Mucosa of gallbladder (tissue), 1 donor: ENCODE data around the gene P3H3. TPM values are rescaled to one million over a fixed set of nuclear protein-coding genes. Genes with fewer than 3 reads are reported as not detected.

Experiments used
- DNase-seq: peaks from one replicate; pipeline ENCODE4 v3.0.0-alpha.2; 2020; ENCODE audit warnings: low spot score
- total RNA-seq: library from RNA; stranded (reverse); gene quantifications from one replicate; pipeline ENCODE4 v1.2.1, GENCODE V29; 2021
- donor health status: DM: no; HTN: no; CAD: no.

The P3H3 gene
- total RNA-seq = 28.1 TPM

DNA sequence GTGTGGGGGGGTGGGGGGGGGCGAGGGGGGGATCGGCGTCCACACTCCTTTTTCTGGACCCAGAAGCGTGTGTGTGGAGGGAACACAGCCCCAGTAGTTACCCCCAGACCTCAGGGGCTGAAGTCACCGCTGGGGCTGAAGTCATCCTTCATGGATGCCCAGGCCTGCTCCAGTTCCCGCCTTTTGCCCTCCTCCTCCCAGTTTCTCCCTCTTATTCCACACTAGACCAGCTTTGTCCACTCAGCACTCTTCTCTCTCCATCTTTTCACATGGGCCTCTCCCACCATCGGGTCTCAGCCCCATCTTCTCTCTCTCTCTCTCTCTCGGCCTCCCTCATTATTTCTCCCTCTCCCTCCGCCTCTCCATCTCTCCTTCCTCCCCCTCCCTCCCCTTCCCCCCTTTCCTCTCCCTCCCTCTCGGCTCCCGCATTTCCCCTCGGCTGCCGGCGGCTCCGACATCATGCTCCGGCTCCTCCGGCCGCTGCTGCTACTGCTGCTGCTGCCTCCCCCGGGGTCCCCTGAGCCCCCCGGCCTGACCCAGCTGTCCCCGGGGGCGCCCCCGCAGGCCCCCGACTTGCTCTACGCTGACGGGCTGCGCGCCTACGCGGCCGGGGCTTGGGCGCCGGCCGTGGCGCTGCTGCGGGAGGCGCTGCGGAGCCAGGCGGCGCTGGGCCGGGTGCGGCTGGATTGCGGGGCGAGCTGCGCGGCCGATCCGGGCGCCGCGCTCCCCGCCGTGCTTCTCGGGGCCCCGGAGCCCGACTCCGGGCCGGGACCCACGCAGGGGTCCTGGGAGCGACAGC, at the start of gene P3H3:
Gene P3H3 (plus strand): TSS at position 426 of the 799 bp plus-strand sequence. CDS start 34 bp downstream, at position 460.
- DNase-seq = no peak

GRCh38 chr12:6778574-6779550, 49.3 kb upstream of the P3H3 start:
- DNase-seq = peak; percentile 96

DNA sequence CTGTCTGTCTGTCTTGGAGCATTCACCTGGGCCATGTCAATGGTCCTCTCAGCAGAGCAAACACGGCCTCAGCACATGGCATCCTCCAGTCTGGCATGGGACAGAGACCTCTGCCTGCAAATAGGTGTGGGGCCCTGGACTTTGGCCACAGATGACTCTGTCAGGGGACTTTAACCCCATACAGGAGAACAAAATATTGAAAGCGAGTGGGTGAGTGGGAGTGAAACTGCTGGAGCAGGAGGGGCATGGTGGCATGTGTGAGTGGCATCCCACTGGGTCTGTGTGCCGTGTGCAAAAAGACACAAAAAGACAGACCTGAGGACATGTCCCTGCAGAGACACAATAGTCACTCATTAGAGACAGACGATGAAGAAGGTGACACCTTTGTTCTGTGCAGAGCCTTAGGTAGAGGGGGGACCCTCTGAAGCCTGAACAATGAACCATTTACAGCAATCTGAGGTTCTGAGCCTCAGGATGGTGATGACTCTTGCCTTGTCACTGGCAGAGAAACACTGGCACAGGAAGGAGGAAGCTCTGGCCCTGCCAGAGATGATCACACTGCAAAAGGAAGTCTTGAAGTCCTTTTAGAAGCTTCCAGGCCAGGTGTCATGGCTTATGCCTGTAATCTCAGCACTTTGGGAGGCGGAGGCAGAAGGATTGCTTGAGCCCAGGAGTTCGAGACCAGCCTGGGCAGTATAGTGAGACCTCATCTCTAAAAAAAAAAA, 48.3 kb upstream of the P3H3 start:
- peak; percentile 43 for DNase-seq

- no peak for DNase-seq
Measured at GRCh38 chr12:6780573-6780972, 47.6 kb upstream of the P3H3 start.

DNA sequence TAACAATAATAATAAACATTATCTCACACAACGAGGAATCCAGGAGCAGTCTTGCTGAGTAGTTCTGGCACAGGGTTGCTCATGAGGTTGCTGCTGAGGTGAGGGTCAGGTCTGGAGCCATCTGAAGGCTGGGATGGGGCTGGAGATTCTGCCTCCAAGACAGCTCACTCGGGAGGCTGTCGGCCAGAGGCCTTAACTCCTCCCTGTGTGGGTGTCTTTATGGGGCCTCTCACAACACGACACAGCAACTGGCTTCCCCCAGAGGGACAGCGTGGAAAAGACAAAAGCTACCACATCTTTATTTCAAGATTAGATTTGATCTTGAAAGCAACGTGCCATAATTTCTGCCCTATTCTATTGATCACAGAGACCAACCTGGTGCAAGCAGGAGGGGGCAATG, 46.1 kb upstream of the P3H3 start:
- no peak for DNase-seq

DNA sequence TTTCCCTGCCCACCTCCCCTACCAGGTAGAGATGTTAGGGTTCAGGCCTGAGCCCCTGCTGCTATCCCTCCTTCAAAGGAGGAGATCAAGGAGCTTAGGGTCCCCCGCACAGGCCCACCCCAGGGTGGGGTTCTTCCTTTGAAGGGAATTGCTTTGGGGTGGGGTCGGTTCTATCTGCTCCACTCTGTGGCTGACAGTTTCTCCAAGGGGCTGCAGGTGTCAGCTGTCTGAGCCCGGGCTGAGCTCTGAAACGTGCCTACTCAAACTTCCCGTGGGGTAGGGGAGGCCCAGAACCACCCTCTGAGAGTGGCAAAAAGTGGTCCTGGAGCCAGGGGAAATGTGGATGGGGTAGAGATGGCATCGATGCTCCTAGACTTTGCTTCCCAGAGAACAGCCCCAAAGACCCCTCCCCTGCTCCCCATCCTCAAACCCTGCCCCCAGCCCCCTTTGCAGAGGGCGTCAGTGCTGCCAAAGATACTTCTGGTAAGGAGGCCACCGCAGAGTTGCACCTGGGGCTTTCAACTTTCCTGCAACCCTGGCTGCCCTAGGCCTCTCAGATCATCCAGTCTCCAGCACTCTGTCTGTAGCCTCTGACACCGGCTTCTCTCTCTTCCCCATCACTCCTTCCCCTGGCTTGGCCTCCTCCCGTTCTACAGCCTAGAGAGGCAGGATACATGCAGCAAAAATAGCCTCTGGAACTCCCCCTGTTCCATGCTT, 45.2 kb upstream of the P3H3 start:
- no peak for DNase-seq

- no peak for DNase-seq
Measured at GRCh38 chr12:6783828-6784227, 44.4 kb upstream of the P3H3 start.

- no peak for DNase-seq
Measured at GRCh38 chr12:6784296-6784695, 43.9 kb upstream of the P3H3 start.

- DNase-seq = no peak
Measured at GRCh38 chr12:6784761-6785160, 43.4 kb upstream of the P3H3 start.

GRCh38 chr12:6786416-6787094, 41.7 kb upstream of the P3H3 start:
- no peak for DNase-seq

- no peak for DNase-seq
Measured at GRCh38 chr12:6787309-6787708, 40.9 kb upstream of the P3H3 start.

DNA sequence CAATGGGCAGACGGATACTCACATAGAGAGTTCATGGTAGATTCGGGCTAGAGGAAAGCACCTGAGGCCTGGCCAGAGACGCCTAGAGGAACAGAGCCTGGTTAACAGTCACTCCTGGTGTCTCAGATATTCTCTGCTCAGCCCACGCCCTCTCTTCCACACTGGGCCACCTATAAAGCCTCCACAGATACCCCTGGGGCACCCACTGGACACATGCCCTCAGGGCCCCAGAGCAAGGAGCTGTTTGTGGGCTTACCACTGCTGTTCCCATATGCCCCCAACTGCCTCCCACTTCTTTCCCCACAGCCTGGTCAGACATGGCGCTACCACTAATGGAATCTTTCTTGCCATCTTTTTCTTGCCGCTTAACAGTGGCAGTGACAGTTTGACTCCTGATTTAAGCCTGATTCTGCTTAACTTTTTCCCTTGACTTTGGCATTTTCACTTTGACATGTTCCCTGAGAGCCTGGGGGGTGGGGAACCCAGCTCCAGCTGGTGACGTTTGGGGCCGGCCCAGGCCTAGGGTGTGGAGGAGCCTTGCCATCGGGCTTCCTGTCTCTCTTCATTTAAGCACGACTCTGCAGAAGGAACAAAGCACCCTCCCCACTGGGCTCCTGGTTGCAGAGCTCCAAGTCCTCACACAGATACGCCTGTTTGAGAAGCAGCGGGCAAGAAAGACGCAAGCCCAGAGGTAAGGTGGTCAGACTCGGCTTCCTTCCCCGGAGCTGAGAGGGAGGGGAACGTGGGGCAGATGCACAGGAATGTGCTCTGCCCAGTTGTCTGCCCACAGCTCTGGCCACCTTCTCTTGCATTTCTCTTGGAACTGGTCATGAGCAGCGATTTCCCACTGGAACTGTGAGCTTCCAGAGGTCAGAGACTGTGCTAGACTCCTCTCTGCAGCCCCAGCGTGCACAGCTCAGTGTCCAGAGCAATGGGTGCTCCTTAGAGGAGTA, 39.0 kb upstream of the P3H3 start, which contains the start of gene CD4:
Gene CD4 (plus strand): TSS at position 557 of the 953 bp plus-strand sequence. CDS start 10,611 bp downstream, outside the sequence.
- peak; percentile 68 for DNase-seq

GRCh38 chr12:6790496-6791150, 37.6 kb upstream of the P3H3 start:
- DNase-seq = no peak

GRCh38 chr12:6791931-6792520, 36.2 kb upstream of the P3H3 start:
- DNase-seq = no peak

- no peak for DNase-seq
Measured at GRCh38 chr12:6792522-6793201, 35.5 kb upstream of the P3H3 start.

DNA sequence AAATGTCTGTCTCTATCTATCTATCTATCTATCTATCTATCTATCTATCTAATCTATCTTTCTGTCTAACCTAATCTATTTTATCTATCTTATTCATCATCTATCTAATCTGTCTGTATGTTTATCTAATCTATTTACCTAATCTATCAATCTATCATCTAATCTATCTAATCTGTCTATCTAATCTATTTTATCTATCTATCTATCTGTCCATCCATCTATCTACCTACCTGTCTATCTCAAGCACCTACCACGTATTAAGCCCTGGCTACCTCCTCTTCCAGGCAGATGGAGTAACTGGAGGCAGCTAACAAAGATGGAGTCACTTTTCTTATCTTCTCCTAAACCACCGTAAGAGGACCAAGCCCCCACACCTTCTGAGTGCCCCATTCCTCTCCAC, 33.1 kb upstream of the P3H3 start:
- DNase-seq = no peak

DNA sequence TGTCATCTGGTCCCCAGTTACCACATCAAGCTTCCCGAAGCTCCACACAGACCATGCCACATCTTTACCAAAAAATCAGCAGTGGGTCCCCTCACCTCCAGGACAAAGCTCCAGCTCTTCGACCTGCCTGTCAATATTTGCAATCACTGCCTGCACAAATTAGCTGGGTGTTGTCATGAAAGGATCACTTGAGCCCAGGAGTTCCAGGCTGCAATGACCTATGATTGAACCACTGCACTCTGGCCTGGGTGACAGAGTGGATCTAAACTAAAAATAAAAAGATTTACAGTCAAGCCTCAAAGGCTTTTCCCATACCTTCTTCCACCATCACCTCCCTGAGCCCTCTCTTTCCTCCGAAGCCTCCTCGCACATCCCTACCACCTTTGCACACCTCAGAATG, 31.6 kb upstream of the P3H3 start:
- DNase-seq = no peak

- DNase-seq = no peak
Measured at GRCh38 chr12:6799147-6799546, 29.1 kb upstream of the P3H3 start.
